HG03439 (cell line): ENCODE measurements around the gene TOM1L2.

Source experiments
- ATAC-seq: cut with Tn5 transposase; IDR thresholded peaks from one replicate; pipeline ENCODE4 v1.9.1; 2021; ENCODE audit warnings: mild to moderate bottlenecking, moderate library complexity; ENCODE audit not compliant: unreplicated experiment

Gene TOM1L2

DNA sequence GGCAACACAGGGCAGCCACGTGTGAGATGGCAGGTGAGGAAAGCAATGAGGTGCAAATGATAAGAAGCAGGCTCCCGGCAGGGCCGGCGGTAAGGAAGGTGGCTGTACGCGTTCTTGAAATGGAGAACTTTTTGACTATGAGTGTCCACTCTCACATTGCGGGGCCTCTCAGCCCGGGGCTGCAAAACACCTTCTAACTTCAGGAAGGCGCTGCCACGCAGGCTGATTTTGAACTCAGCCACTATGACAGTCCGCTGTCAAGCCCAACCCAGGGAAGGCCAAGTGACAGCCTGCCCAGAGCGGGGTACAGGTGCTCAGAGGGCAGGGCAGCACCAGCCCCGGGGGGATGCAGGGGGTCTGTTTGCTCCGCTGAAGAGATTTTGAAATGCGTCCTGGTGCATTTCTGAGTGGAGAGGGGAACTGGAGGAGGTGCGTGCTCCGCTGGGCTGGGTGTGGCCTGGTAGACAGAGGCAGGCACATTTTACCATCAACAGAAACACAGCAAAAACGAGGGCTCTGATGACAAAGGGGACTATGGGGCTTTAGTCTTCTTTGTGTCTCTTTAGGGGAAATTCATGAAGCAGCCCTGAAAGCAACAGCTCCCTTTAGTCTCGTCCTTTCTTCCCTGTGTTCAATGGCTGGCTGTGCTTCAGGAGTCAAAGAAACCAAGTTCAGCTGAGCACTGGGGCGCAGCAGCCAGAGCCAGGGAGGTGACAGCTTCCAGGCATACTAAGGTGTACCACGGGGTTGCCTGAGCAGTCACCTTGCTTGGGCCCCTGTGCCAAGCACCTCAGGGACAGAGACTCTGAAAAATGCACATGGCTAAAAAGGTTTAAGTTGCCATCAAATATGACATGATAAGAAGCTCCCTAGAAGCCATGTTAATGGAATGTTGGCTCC lies 120.8 kb downstream of the TOM1L2 start:
- no peak for ATAC-seq

DNA sequence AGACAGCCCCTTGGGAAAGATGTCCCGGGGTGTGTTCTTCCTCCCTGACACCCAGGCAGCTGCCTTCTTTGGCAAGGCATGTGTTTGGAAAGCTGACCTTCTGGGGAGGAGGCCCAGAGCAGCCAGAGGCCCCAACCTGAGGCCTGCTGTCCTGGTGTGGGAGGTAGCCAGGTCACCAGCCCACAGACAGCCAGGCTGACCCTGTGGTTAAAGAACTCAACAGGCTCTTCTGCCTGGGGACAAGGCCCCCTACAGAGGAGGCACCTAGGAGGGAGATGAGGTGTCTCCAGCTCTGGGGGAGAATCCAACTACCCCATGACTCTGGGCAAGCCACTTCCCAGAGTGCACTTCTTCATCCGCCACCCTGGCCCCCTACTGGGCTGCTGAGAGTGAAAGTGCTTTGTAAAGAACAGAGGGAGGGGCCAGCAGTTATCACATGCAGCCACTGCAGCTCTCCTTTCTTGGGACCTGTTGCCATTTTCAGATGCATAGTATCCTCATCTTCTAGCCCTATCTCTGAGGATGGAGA lies 122.3 kb downstream of the TOM1L2 start:
- no peak for ATAC-seq

DNA sequence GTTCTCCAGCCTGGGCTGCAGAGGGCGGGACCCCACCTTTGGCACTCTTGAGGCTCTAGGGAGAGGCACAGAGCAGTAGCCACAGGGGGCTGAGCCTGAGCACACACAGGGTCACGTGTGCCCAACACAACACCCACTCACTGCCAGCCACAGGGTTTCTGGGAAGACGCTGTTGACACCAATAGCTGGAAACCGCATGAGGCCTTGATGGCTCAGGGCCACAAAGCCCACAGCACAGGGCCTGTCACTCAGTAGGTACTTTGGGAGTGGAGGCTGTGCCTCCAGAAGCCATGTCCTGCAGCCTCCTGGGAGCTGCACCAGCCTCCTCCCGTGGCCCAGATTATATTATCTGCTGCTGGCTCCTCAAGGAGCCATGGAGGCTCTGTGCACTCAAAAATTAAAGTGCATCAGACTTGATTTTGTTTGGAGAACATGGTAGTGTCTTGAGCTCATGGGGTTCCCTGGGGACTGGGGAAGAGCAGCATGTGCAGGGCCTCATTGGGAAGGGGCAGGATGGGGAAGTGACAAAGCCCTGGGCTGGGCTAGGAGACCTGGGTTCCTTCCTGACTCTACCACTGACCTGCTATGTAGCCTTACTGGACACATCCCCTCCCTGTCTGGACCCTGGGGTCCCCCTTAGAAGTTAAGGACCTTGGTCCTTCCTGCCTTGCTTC lies 122.9 kb downstream of the TOM1L2 start:
- ATAC-seq = no peak

GRCh38 chr17:17848311-17849082 lies 123.7 kb downstream of the TOM1L2 start:
- no peak for ATAC-seq

DNA sequence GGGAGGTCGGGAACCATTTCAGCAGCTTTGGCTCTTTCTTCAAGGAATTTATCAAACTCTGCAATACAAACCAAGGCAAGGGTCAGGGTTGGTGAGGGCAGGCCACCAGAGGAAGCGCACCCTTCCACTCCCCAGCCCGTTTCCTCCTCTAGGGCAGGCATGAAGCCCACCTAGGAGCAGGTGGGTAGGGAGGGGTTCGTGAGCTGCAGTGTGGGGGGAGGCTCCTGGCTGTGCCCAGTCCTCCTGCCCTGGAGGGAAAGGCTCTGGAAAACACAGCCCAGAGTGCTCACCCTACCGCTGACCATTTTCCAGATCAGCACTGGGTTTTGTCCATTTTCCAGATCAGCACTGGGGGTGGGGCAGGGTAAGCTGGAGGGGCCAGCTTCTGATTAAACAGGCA lies 124.5 kb downstream of the TOM1L2 start:
- no peak for ATAC-seq

DNA sequence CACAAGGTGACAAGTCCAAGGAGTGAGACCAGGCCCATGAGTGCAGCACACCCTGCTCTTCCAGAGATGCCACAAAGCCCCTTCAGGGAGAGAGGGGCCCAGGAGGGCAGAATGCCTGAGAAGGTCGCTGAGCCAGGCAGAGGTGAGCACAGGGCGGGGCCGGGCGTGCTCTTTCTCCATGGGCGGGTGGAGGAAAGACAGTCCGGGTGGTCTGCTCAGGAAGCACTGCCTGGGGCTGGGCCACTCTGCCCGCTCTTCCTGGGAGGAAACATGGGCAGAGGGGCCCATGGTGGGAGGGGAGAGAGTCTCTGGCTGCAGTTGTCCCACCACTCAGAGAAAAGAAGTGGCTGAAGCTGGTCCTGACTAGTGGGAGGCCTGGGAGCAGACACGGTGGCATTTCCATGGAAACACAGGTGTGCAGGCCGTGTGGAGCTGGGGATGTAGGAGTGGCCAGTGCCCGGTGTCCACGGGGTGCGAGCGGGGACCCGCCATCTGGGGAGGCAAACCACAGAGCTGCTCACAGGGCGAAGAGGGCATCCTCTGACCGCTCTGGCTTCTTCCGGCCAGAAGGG lies 125.0 kb downstream of the TOM1L2 start:
- ATAC-seq = no peak

- no peak for ATAC-seq
Measured at GRCh38 chr17:17846645-17847044, 125.6 kb downstream of the TOM1L2 start.

DNA sequence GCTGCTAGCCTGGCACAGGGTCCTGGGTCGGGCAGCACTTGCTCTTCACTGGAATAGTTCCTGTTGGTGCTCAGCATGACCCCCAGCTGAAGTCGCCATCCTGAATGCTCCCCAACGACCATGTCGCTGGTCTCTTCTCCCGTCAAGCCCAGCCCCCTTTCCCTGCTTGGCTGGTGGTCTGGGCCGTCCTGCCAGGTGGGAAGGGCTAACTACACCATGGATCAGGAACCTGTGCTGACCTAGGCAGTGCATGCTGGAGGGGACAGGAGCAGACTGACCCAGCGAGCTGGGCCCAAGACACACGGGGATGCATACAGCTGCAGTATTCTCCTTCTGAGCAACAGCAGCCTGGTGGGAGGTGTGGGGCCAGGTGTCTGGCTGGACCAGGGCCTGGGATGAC lies 126.2 kb downstream of the TOM1L2 start:
- ATAC-seq = no peak

DNA sequence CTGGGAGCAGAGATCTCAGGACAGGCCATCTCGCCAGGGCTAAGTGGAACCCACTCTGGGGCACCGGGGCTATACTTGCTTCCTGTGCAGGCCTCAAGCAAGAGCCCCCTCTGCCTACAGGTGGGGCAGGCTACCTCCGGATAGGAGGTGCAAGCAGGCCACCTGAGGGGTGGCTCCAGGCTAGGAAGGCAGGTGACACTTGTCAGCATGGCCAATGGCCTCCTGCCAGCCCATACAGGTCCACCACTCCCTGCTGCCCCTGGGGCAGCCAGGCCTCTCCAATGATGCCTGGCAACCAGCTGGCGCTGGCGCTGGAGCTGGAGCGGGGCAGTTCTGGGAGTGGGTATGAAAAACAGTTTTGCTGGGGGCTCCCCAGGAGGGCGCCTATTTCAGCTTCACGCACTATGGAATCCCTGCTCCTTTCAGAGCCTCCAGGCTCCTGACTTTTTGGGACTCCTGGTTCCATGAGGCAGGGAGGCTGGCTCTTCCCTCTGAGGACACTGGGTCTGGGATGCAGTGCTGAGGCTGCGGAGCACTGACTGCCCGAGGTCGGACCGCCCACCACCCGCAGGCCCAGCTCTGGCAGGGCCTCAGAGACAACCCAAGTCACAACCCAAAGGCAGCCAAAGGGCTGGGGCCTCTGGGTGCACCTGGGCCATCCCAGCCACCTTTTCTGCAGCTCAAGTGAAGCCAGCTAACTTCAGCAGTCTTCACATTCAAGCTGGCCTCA lies 127.0 kb downstream of the TOM1L2 start:
- no peak for ATAC-seq

GRCh38 chr17:17844500-17844899 lies 127.7 kb downstream of the TOM1L2 start:
- no peak for ATAC-seq

- ATAC-seq = no peak
Measured at GRCh38 chr17:17844079-17844478, 128.1 kb downstream of the TOM1L2 start.

GRCh38 chr17:17843096-17843495 lies 129.1 kb downstream of the TOM1L2 start:
- ATAC-seq = no peak

DNA sequence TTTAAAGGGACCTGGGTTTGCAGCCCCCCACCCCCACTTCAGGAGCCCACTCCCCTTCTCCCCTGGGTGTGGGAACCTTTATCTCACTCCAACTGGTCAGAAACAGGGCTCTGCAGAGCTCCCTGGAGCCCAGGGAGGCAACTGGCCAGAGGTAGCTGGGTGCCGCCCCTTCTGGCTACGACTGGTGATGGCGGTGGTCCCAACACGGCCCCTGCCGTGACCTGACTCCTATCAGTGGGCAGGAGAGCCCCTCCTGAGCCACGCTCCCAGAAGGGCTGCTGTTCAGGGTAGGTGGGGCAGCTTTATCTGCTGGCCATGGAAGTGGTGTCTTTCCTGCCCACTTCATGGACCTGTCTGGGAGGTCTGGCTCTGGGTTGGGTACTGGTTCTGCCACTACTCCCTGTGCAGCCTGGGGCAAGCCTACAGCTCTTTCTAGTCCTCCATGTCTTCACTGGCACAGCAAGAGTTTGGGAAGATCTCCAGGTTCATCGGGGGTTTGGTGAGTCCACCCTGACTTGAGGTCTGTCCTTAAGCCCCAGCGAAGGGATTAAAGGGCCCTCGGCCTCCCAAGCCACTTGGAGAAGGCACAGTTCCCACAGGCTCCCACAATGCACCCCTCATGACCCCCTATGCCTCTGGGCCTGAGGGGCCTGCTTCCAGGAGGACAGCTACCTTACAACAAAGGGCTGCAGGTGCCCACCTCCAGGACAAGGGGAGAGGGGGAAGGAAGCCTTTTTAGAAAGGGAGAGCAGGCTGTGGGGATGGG lies 129.9 kb downstream of the TOM1L2 start:
- ATAC-seq = no peak

DNA sequence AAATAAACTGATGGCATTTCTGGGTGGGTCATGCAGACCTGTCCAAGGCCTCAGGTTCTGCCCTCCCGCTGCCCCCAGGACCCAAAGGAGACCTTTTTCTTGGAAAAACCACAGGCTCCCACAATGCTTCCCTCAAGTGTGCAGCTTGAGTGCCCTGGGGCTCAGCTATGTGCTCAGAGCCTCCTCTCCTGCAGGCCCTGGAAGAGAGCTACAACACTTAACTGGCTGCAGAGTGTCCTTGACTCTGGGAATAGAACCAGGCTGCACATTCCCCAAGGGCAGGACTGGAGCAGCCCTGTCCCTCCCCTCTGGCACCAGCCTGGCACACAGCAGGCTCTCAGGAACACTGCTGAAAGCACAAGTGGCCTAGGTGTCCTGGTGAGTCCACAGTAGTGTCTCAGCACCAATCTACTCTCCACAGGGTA lies 130.6 kb downstream of the TOM1L2 start:
- ATAC-seq = no peak

- no peak for ATAC-seq
Measured at GRCh38 chr17:17840751-17841591, 131.2 kb downstream of the TOM1L2 start.

- ATAC-seq = peak; percentile 45
Measured at GRCh38 chr17:17839791-17840707, 132.2 kb downstream of the TOM1L2 start.
